Fibroblast of gingiva (primary cell): Measurements from ENCODE around the gene DYNC2I2.
"Not testable (repeated sequence)": the region's sequence is repeated elsewhere in the genome, so short reads cannot be mapped to it uniquely, and the experiment has no call there.

Experiments used
- DNase-seq: peaks from one replicate; pipeline ENCODE4 v3.0.0-alpha.2; 2011; ENCODE audit warnings: low read depth

The DYNC2I2 gene

GRCh38 chr9:128615571-128615970, 41.1 kb downstream of the DYNC2I2 start:
- no peak for DNase-seq

GRCh38 chr9:128614728-128615127, 41.9 kb downstream of the DYNC2I2 start:
- no peak for DNase-seq

- DNase-seq = no peak
Observed at GRCh38 chr9:128611600-128612394, 44.9 kb downstream of the DYNC2I2 start.

GRCh38 chr9:128610897-128611296, 45.8 kb downstream of the DYNC2I2 start:
- no peak for DNase-seq

- peak; percentile 91 for DNase-seq
Observed at GRCh38 chr9:128607642-128608350, 48.9 kb downstream of the DYNC2I2 start.

- no peak for DNase-seq
Observed at GRCh38 chr9:128603697-128604096, 53.0 kb downstream of the DYNC2I2 start.

GRCh38 chr9:128600099-128600498, 56.5 kb downstream of the DYNC2I2 start:
- DNase-seq = no peak

GRCh38 chr9:128595471-128595870, 61.2 kb downstream of the DYNC2I2 start:
- no peak for DNase-seq

- DNase-seq = no peak
Observed at GRCh38 chr9:128593856-128594255, 62.8 kb downstream of the DYNC2I2 start.

GRCh38 chr9:128593039-128593438, 63.6 kb downstream of the DYNC2I2 start:
- no peak for DNase-seq

- no peak for DNase-seq
Observed at GRCh38 chr9:128588581-128589233, 67.9 kb downstream of the DYNC2I2 start.

- DNase-seq = no peak
Observed at GRCh38 chr9:128587453-128587852, 69.2 kb downstream of the DYNC2I2 start.

- not testable (repeated sequence) for DNase-seq
Observed at GRCh38 chr9:128586934-128587333, 69.7 kb downstream of the DYNC2I2 start.

GRCh38 chr9:128585155-128585554, 71.5 kb downstream of the DYNC2I2 start:
- not testable (repeated sequence) for DNase-seq
